ENCODE measurements around the gene MAEL. TPM values are rescaled to one million over a fixed set of nuclear protein-coding genes. Genes with fewer than 3 reads are reported as not detected.

The MAEL gene
- total RNA-seq, 3 donors from 2014 or later (not counting 1 experiment from before 2014, with no cell fraction given) = 0.19 TPM; not detected in 2

- DNase-seq = no peak
- H3K4me1 Mint-ChIP-seq = peaks cover 17% of the 10 kb centered on the region in 2 donors
- no peaks in the 10 kb centered on the region for H3K36me3 Mint-ChIP-seq
- H3K9me3 Mint-ChIP-seq = no peaks in the 10 kb centered on the region
- Histone ChIP-seq H3K27me3 (ENCODE audit: control insufficient read depth, insufficient read depth, low read length) (peaks cover 7% of the 10 kb centered on the region), H3K9me3 (ENCODE audit: control insufficient read depth, insufficient read depth, low read length) (no peaks in the 10 kb centered on the region), H3K36me3 (ENCODE audit: control insufficient read depth, insufficient read depth, low read length) (no peaks in the 10 kb centered on the region), H3K27ac (ENCODE audit: low read length) (no peak overlapping the region), H3K4me1 (ENCODE audit: control insufficient read depth, insufficient read depth, low read length) (peaks cover 12% of the 10 kb centered on the region), H3K4me3 (ENCODE audit: low read length) (no peak overlapping the region)
- no peak for ATAC-seq
- H3K4me3 Mint-ChIP-seq = no peak overlapping the region
- intact Hi-C loops (cut with micrococcal nuclease) = no loop called here
- 100% methylated on average over 2 of the region's 2 CpGs for WGBS (ENCODE audit: insufficient coverage)
- no peak overlapping the region for H3K27ac Mint-ChIP-seq
- peaks cover 8 to 17% of the 10 kb centered on the region in 2 donors for H3K27me3 Mint-ChIP-seq (ENCODE audit: low read depth in 2 of 2)
- TF ChIP-seq CTCF (IDR thresholded peaks at IDR 0.05) = no peak
Observed at GRCh38 chr1:166951050-166951449, 38.0 kb upstream of the MAEL start.

- ATAC-seq = no peak
- intact Hi-C loops (cut with micrococcal nuclease) = no loop called here
- H3K27ac Mint-ChIP-seq = no peak overlapping the region
Observed at GRCh38 chr1:166952002-166952746, 36.9 kb upstream of the MAEL start.

GRCh38 chr1:166953491-166953890, 35.6 kb upstream of the MAEL start:
- H3K36me3 ChIP-seq (ENCODE audit: control insufficient read depth, insufficient read depth, low read length) = no peaks in the 10 kb centered on the region
- no peak for DNase-seq
- H3K9me3 Mint-ChIP-seq = no peaks in the 10 kb centered on the region
- peaks cover 0 to 2% of the 10 kb centered on the region in 2 donors for H3K27me3 Mint-ChIP-seq (ENCODE audit: low read depth in 2 of 2)
- no peak overlapping the region for H3K27ac Mint-ChIP-seq
- no peak overlapping the region for H3K4me3 Mint-ChIP-seq
- H3K4me1 Mint-ChIP-seq = no peaks in the 10 kb centered on the region
- TF ChIP-seq CTCF (IDR thresholded peaks at IDR 0.05) = no peak
- no peak overlapping the region for H3K4me3 ChIP-seq (ENCODE audit: low read length)
- no peak for ATAC-seq
- no peaks in the 10 kb centered on the region for H3K4me1 ChIP-seq (ENCODE audit: control insufficient read depth, insufficient read depth, low read length)
- intact Hi-C loops (cut with micrococcal nuclease) = no loop called here
- no peak overlapping the region for H3K27ac ChIP-seq (ENCODE audit: low read length)
- H3K36me3 Mint-ChIP-seq = no peaks in the 10 kb centered on the region
- no peaks in the 10 kb centered on the region for H3K27me3 ChIP-seq (ENCODE audit: control insufficient read depth, insufficient read depth, low read length)
- no peaks in the 10 kb centered on the region for H3K9me3 ChIP-seq (ENCODE audit: control insufficient read depth, insufficient read depth, low read length)

More at GRCh38 chr1:166952002-166952746, 36.9 kb upstream of the MAEL start:
- H3K27me3 ChIP-seq (ENCODE audit: control insufficient read depth, insufficient read depth, low read length) = peaks cover 4% of the 10 kb centered on the region
- H3K4me3 ChIP-seq (ENCODE audit: low read length) = no peak overlapping the region
- H3K9me3 ChIP-seq (ENCODE audit: control insufficient read depth, insufficient read depth, low read length) = no peaks in the 10 kb centered on the region
- no peak overlapping the region for H3K27ac ChIP-seq (ENCODE audit: low read length)
- H3K4me1 ChIP-seq (ENCODE audit: control insufficient read depth, insufficient read depth, low read length) = peaks cover 9% of the 10 kb centered on the region
- Mint-ChIP-seq H3K9me3 (no peaks in the 10 kb centered on the region), H3K27me3 (ENCODE audit: low read depth in 2 of 2) (peaks cover 2 to 7% of the 10 kb centered on the region in 2 donors), H3K4me1 (peaks cover 12 to 13% of the 10 kb centered on the region in 2 donors), H3K4me3 (no peak overlapping the region), H3K36me3 (no peaks in the 10 kb centered on the region)
- 76% methylated on average over 3 of the region's 4 CpGs for WGBS (ENCODE audit: insufficient coverage)
- DNase-seq = no peak
- no peaks in the 10 kb centered on the region for H3K36me3 ChIP-seq (ENCODE audit: control insufficient read depth, insufficient read depth, low read length)
- TF ChIP-seq CTCF (IDR thresholded peaks at IDR 0.05) = no peak

Data from natural killer cell (primary cell).